HEK293T (cell line): ENCODE results near the gene ARID4B.

Experiments
- ARNT ChIP-seq: fragments of 450-650 bp; IDR thresholded peaks from 2 replicates; pipeline ENCODE4 v1.6.1; 2017; ENCODE audit warnings: mild to moderate bottlenecking
- BHLHE40 ChIP-seq: fragments of 450-650 bp; IDR thresholded peaks from 2 replicates; pipeline ENCODE4 v1.6.1; 2016; ENCODE audit warnings: mild to moderate bottlenecking, moderate library complexity, borderline replicate concordance
- FOXA1 ChIP-seq: fragments of 450-650 bp; IDR thresholded peaks from 2 replicates; pipeline ENCODE4 v1.6.1; 2016; ENCODE audit warnings: mild to moderate bottlenecking
- HDGF ChIP-seq: fragments of 450-650 bp; IDR thresholded peaks from 2 replicates; pipeline ENCODE4 v1.6.1; 2017; ENCODE audit warnings: antibody characterized with exemption, borderline replicate concordance
- NFRKB ChIP-seq: fragments of 450-650 bp; IDR thresholded peaks from 2 replicates; pipeline ENCODE4 v1.6.1; 2016; ENCODE audit warnings: mild to moderate bottlenecking, moderate library complexity
- SP1 ChIP-seq: fragments of 450-650 bp; IDR thresholded peaks from 2 replicates; pipeline ENCODE4 v1.6.1; 2017
- SUZ12 ChIP-seq: fragments of 450-650 bp; IDR thresholded peaks from 2 replicates; pipeline ENCODE4 v1.6.1; 2016; ENCODE audit warnings: mild to moderate bottlenecking
- TARDBP ChIP-seq: fragments of 450-650 bp; IDR thresholded peaks from 2 replicates; pipeline ENCODE4 v1.6.1; 2016
- ZNF384 ChIP-seq: fragments of 450-650 bp; IDR thresholded peaks from 2 replicates; pipeline ENCODE4 v1.6.1; 2016

DNA sequence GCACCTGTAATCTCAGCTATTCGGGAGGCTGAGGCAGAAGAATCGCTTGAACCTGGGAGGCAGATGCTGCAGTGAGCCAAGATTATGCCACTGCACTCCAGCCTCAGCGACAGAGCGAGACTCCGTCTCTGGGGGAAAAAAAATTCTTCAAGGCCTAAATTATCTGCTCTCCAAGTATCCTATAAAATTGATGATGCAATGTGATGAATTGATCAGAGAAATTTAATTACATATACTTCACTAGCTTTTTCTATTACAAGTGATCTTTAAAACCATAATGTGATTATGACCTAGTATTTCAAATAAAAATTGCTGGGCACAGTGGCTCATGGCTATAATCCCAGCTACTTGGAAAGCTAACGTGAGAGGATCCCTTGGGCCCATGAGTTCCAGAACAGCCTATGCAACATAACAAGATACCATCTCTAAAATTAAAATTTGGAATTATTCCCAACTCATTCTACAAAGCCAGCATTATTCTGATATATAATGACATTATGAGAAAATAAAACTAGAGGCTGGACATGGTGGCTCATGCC lies 43.7 kb downstream of the ARID4B start:
- TF ChIP-seq ZNF384 = no peak
- TF ChIP-seq TARDBP = no peak
- TF ChIP-seq SP1 = no peak
- TF ChIP-seq NFRKB = no peak
- no peak for TF ChIP-seq ARNT
- no peak for TF ChIP-seq BHLHE40
- TF ChIP-seq FOXA1 = no peak
- no peak for TF ChIP-seq HDGF
- TF ChIP-seq SUZ12 = no peak
